Globus pallidus (tissue), 1 donor: ENCODE data around the gene DOCK8.

Experiments
- DNase-seq: peaks from one replicate; pipeline ENCODE4 v3.0.0-alpha.2; 2015; ENCODE audit warnings: low spot score

Gene DOCK8

GRCh38 chr9:311841-312240 is 97.2 kb downstream of the DOCK8 start:
- DNase-seq = no peak

GRCh38 chr9:312596-313320 is 98.1 kb downstream of the DOCK8 start:
- no peak for DNase-seq

GRCh38 chr9:316382-316965 is 101.8 kb downstream of the DOCK8 start:
- no peak for DNase-seq

- no peak for DNase-seq
Observed at GRCh38 chr9:318646-319045, 104.0 kb downstream of the DOCK8 start.

DNA sequence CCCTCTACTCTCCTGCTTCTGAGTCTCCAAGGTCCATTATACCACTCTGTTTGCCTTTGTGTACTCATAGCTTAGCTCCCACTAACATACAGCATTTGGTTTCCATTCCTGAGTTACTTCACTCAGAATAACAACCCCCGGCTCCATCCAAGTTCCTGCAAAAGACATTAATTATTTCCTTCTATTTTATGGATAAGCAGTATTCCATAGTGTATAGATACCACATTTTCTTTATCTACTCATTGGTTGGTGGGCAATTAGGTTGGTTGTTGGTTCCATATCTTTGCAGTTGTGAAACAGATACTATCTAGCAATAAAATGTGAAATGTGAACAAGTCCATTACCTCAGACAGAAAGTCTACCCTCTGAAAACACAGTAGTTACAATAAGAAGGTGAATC is 110.3 kb downstream of the DOCK8 start:
- no peak for DNase-seq

GRCh38 chr9:326667-327066 is 112.0 kb downstream of the DOCK8 start:
- DNase-seq = no peak

DNA sequence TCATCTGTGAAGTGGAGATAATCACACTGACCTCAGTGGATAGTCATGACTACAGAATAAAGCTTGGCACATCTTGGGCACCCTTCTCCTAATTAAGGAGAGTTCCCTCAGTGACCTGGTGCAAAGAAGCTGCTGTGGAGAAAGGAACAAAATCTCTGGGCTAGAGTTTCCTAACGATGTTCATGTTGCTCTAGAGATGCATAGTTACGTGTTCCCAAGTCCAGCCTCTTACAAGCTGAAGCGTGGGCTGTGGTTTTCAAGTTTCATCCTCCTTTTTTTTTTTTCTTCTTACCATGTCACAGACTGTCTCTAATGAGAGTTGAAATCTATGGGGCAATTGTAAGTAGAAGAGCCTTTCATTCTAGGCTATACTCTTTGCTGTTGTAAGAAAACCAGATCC is 113.8 kb downstream of the DOCK8 start:
- no peak for DNase-seq

DNA sequence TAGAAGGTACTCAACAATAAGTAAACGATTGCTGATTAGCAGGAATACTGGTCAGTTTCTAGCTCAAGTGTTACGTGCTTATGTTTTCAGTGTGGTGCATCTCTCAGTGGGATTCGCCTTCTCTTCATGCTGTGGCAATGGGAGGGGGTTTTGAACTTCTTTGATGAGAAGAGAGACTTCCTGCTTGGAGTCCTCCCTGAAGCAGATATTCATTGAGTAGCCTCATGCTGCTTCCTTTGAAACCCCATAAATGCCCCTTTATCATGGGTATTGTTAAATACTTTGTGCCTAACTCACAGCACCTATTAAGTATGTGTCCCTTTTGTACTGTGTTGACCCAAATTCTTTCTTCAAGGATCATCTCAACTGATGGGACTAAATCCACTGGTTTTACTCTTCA is 116.5 kb downstream of the DOCK8 start:
- no peak for DNase-seq

GRCh38 chr9:335373-335772 is 120.7 kb downstream of the DOCK8 start:
- no peak for DNase-seq

DNA sequence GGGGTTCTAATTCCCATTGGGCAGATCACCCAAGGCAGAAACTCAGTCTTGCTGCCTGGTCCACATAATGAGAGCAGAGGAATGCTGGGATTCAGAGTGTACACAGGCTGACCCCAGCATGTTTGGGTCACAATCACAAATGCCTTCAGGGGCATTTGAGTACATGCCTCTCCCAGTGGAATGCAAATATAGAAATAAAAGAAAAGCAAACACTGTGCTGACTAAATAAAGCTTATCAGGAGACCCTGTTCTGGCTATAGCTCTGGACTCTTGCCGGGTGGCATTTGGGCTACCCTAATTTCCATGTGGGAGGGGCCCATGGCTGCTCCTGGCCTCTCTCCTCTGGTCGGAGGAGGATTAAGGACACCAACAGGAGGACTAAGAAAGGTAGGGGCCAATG is 121.4 kb downstream of the DOCK8 start:
- no peak for DNase-seq

DNA sequence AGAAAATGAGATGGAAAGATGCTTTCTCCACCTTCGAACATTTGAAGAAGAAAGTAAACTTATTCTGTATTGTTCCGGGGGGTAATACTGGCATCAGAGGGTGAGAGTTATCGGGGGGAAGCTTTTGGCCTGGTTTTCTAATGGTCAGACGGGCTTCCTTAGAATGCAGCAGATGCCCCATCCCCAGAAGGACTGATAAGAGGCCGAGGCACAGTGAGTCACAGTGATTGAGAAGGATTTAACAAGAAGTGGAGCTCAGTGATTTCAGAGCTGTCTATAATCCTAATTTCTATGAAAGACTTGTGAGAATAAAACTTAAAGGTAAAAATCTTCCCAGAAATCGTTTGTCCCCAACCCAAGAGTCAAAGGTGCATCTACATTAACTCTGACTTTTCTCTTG is 123.9 kb downstream of the DOCK8 start:
- DNase-seq = no peak

GRCh38 chr9:341634-342421 is 127.2 kb downstream of the DOCK8 start:
- no peak for DNase-seq

GRCh38 chr9:343773-344172 is 129.1 kb downstream of the DOCK8 start:
- DNase-seq = no peak

GRCh38 chr9:346111-346571 is 131.5 kb downstream of the DOCK8 start:
- DNase-seq = no peak

DNA sequence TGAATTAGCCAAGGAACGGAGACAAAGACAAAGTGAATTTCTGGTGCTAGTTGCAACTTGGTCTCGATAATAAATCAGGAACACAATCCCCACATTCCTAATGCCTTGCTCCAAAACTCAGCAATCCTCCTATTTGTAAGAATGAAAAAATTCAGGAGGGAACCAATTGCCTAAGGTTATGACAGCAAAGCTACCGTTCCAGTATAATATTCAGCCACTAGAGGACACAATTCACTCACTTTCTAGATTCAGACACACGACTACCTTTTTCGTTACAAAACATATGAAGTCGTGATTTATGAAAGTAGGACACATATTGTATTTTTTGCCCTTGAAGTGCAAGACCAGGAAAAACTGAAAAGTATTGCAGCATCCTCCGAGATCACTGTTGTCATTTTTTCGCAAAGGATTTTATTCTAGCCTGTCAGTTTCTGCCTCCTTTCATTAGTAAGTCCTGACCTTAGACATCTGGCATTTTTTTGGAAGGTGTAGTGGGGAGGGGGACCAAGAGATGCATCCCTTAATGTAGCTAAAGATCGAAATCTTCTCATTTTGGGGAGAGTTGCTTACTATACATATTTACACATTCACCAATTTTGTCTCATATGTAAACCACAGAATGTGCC is 133.1 kb downstream of the DOCK8 start:
- peak; percentile 28 for DNase-seq

DNA sequence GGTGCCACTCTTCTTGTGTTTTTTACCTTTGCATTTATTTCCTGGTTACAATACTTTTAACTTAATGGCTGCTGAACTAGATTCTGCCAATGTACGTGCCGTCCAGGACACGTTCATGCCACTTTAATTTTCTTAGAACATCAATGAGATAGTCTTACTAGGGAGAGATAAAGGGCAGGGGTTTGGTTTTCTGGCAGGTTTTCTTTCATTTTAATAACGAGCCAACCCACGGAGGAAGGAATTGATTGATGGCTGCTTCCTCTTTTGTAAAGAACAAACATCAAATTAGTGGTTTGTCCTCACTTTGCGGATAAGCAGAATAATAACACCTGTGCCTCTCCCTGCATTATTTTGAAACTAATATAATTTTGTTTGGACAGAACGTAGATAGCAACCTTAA is 135.7 kb downstream of the DOCK8 start:
- DNase-seq = no peak

DNA sequence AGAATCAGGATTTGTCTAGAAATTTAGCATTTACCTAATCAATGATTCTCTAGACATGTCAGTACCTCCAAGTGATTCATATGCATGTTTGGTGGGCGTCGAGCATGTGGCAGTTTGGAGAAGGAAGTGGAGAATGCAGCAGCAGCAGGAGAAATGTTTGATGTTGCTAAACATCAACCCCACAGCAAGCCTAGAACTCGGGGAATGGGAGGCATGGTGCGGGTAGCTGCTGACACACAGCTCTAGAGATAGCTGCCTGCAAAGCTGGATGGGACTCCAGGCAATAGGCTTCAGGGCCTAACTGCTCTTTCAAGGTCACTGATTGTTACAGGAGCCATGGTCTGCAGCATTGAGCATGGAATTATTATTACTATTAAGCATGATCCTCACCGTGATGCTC is 137.3 kb downstream of the DOCK8 start:
- DNase-seq = no peak

DNA sequence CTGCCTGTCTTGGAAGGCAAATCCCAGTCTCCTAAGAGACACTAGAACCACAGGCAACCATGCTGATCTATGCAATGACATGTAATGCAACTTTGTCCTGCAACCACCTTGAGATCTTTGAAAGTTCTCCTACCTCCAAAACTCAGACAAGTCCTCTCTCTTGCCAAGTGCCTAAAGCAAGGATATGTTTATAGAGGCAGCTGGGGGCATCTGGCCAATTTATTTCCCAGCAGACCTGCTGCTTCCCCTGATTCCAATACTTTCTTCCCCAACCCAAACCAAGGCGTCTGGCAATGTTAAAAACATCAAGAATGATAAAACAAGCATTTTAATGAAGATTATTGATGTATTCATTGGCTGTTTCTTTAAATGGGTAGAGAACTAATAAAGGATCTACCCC is 138.4 kb downstream of the DOCK8 start:
- DNase-seq = no peak

- no peak for DNase-seq
Observed at GRCh38 chr9:354453-354852, 139.8 kb downstream of the DOCK8 start.

- no peak for DNase-seq
Observed at GRCh38 chr9:357560-357959, 142.9 kb downstream of the DOCK8 start.

GRCh38 chr9:362561-363273 is 148.1 kb downstream of the DOCK8 start:
- no peak for DNase-seq

DNA sequence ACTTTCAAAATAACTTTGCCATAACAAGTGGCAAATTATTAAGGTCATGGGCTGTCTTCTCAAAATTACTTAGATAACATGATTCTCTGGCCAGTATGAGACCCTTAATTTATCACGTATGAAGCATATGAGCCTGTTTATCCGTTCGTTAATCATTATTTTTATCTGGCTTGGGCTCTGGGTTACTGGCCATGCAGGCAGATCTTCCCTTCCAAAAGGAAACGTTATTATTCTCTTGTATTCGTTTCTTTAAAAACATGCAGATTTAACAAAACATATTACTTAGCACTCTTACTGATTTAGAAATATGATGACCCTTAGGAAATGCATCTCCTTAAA is 148.6 kb downstream of the DOCK8 start:
- no peak for DNase-seq
